UCSD-AML1 (cell line): Measurements from ENCODE around the gene VASP.
A peak's percentile ranks its signal among the peaks of the same experiment; 100 is the strongest.
"Not testable (repeated sequence)": the region's sequence is repeated elsewhere in the genome, so short reads cannot be mapped to it uniquely, and the experiment has no call there.

Experiments used
- DNase-seq: peaks from one replicate; lab custom pipeline; 2025; ENCODE audit not compliant: unreplicated experiment; lab: John Stamatoyannopoulos, UW

VASP gene

DNA sequence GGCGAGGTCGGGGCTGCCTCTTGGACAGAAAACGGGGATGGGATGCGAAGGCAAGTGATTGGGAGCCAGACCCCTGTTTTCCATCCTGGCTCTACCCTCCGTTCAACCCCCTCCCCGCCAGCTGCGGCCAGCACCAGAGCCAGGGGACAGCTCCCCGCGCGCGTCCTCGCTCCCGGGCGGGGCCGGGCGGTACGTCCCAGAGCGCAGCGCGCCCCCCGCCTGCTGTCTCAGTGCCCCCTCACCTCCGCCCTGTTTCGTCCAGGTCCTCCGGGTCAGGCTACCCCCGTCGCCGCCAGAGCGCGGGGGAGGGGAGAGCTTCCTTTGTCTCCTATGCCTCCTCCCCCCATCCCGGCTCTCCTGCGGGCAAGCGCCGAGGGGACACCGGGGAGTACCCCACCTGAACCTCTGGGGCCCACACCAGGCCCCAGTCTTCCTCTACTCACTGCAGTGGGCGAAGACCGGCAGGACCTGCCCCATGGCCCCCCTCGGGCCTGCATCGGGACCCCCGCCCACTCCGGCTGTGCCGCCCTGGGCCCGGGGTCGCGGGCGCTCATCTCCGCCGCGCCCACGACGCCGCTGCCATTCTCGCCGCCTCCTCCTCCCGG lies 10.8 kb upstream of the VASP start:
- DNase-seq, result peak; percentile 59

DNA sequence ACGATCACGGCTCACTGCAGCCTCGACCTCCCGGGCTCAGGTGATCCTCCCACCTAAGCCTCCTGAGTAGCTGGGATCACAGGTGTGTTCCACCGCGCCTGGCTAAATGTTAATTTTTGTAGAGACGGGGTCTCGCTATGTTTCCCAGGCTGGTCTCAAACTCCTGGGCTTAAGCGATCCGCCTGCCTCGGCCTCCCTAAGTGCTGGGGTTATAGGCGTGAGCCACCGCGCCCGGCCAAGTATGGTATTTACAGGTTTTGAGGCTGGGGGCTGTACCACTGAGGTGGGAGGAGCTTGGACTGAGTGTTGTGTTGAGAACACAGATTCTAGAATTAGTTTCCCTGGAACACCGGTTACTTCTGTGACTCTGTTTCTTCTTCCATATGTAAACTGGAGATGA lies 9.5 kb upstream of the VASP start:
- no peak for DNase-seq

DNA sequence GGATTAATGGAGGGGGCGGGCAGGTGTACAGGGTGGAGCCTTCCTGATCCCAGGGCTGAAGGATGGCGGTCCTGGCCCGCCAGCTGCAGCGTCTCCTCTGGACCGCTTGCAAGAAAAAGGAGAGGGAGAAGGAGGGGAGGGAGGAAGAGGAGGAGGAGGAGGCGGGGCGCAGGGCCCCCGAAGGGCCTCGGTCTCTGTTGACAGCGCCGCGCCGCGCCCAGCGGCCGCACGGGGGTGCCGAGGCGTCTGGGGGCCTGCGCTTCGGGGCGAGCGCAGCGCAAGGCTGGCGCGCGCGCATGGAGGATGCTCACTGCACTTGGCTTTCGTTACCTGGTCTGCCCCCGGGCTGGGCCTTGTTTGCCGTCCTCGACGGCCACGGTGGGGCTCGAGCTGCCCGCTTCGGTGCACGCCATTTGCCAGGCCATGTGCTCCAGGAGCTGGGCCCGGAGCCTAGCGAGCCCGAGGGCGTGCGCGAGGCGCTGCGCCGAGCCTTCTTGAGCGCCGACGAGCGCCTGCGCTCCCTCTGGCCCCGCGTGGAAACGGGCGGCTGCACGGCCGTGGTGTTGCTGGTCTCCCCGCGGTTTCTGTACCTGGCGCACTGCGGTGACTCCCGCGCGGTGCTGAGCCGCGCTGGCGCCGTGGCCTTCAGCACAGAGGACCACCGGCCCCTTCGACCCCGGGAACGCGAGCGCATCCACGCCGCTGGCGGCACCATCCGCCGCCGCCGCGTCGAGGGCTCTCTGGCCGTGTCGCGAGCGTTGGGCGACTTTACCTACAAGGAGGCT lies 8.7 kb upstream of the VASP start, which contains the start of gene PPM1N:
Gene PPM1N, plus strand, starts transcription at position 33 of the 785 bp plus-strand sequence. Its CDS starts 30 bp downstream, at position 63.
- no peak for DNase-seq

DNA sequence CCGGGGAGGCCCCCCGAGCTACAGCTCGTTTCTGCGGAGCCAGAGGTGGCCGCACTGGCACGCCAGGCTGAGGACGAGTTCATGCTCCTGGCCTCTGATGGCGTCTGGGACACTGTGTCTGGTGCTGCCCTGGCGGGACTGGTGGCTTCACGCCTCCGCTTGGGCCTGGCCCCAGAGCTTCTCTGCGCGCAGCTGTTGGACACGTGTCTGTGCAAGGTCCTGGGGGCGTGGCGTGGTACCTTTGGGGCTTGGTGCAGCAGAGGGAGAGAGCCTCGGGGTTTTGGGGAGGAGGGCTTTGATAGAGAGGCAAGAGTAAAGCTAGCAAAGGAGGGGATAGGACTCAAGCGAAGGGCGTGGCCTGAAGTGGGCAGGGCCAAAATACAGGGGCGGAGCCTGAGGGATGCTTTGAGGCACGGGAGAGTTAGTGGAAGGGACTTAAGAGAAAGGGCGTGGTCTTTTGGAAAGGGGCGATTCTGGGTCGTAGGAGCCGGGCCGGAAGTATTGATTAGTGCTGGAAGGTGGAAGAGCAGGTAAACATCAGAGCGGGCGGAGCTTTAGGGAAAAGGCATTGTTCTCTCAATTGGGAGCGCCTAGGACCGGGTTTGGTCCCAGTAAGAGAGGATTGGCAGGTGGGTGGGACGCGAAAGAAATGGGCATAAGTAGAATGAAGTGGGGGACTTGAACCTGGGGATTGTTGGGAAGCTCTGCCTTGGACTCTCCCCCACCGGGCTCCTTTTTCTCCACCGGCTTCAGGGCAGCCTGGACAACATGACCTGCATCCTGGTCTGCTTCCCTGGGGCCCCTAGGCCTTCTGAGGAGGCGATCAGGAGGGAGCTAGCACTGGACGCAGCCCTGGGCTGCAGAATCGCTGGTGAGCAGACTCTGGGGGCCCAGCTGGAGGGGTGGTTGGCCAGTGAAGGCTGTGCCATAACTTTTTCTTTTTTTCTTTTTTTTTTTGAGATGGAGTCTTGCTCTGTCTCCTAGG lies 7.8 kb upstream of the VASP start:
- DNase-seq, result peak; percentile 21

DNA sequence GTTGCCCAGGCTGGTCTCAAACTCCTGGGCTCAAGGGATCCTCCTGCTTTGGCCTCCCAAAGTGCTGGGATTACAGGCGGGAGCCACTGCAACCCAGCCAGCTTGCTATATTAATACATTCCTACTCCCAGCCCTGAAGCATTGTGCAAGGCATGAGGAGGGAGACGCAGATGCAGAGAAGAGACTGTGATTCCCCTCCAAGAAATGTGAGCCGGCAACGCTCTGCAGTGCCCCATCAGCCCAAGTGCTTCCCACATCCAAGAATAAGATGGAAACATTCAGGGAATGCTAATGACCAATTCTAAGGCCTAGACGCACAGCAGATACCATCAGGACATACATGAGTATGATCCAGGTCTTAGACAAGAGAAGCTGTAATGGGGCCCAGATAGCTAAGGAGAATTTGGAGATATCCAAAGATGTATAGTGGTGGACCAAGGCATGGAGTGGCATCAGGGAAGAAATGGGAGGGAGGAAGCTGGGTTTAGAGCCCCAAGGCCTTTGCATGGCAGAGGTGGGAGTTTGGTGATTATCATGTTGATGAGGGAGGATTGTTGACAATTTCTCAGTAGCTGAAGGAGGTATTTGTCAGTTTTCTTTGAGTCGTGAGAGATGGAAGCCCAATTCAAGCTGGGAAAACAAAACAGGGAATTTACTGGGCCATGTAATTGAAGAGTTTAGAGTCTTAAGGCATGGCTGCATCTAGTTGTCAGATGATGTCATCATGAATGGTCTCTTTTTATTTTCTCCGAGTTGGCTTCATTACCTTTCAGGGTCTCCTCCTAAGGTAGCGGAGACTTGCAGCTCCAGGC lies 6.2 kb upstream of the VASP start:
- DNase-seq, result no peak

DNA sequence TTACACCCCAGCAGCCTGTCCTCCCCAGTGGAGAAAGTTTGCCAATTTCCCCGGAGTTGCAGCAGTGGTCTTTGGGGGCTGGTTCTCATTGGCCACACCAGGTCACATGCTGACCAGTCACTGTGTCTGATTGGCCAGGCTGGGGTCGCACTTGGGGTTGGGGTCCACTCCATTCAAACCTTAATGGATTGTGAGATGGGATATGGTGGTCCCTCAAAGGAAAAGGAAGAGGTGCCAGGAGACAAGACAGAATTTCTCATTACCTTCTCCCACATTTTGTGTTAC lies 5.6 kb upstream of the VASP start:
- no peak for DNase-seq

DNA sequence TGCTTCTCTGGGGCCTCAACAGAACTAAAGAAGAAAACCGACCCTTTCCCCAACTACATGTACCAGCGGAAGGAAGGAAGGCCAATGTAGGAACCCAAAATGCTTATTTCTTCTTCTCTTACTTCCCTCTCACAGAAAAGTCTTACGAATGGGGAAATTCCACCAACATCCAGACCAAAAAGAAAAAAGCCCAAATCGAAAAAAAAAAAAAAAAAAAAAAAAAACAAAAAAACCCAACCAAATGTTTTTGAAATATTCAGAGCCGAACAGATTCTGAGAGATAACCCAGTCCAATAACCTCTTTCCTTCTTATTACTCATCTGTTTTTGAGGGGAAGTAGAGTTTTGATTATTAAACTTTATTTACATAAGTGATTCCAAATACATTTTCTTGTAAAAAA lies 5.2 kb upstream of the VASP start:
- no peak for DNase-seq

DNA sequence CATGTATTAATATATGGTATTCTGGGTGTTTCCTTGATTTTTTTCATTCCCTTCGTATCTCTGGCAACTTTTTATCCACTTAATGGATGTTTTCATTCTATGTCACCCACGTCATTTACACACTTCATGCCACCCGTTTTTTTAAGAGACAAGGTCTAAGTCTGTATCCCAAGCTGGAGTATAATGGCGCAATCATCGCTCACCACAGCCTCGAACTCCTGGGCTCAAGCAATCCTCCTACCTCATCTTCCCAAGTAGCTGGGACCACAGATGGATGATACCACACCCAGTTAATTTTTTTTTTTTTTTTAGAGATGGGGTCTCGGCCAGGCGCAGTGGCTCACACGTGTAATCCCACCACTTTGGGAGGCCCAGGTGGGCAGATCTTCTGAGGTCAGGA lies 3.4 kb upstream of the VASP start:
- DNase-seq, result no peak

DNA sequence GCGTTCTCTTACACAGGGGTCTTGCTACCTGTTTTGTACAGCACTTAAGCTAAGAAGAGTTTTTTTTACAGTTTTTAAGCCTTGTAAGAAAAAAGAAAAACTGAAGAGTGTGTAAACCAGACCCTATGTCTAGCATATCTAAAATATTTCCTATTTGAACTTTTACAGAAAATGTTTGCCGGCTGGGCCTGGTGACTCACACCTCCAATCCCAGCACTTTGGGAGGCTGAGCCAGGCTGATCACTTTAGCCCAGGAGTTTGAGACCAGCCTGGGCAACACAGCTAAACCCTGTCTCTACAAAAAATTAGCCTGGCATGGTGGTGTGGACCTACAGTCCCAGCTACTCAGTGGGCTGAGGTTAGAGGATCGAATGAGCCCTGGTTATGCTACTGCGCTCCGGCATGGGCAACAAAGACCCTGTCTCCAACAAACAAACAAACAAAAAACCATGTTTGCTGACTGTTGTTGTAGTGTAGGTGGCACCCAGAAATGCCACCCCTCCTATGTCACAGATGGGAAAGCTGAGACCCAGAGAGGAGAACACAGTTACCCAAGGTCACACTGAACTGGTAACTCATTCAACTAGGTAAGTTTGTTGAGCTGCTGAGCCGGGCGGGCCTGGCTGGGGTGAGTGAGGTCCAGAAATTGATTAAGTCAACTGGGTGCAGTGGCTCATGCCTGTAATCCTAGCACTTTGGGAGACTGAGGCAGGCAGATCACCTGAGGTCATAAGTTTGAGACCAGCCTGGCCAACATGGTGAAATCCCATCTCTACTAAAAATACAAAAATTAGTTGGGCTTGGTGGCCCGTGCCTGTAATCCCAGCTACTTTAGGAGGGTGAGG lies 1.9 kb upstream of the VASP start:
- DNase-seq, result no peak

DNA sequence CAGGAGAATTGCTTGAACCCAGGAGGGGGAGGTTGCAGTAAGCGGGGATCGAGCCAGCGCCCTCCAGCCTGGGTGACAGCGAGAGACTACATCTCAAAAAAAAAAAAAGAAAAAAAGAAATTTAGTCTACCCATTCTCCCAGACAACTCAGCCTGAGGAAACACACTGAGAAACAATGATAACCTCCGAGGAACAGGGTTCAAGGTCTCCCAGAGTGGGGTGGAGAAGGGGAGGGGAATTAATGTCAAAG lies 1.4 kb upstream of the VASP start:
- no peak for DNase-seq

DNA sequence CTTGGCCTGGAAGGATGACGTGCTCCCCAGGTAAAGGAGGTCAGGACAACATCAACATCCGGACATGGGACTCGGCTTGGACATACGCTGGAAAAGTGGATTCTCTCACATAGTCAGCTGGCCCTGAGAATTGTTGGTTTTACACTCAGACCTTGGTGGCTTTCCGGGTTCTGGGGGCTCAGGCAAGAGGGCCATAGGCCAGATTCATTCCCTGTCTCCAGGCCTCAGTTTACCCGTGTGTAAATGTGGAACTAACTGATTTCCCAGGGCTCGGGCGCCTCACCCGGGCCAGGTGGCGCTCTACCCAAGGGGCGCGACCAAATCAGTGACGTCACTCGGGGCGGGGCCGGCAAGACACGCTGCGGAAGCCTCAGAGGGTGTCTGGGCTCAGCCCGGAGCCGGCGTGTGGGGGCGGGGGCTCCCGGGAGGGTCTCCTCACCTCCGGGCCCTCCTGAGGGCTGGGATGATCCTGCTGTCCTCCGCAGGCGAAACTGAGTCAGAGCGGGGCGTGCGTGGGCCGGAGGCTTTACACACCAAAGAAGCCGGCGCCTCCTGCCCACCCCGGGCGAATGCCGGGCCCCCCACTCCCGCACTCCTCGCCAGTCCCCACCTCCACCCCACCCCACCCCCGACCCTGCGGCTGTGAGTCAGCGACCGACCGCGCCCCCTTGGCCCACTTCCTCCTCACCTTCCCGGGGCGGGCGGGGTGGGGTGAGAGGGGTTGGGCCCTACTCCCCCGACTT lies 862 bp upstream of the VASP start:
- peak; percentile 94 for DNase-seq

DNA sequence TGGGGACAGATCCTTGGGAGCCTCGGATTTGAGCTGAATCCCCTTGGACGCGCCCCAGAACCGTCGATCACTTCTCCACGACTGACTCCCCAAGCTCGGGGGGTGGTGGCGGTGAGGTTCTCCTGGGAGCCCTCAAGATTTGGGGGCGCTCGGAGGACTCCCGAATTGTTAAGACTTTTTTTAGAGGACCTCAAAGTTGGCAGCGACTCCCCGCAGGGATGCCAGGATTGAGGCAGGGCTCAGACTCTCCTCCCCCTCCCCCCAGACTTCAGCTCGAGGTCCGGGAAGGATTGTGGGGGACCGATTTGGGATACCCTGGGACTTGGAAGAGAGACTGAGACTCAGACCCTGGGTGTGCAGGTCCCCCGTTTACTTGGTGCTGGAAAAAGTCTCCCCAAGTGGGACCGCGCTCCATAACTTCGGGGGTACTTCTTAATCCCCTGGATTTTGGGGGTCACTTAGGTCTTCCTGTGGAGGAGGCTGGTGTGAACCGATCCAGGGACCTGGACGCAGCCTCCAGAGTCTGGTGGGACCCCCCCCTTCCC lies 665 bp downstream of the VASP start:
- DNase-seq, result no peak

DNA sequence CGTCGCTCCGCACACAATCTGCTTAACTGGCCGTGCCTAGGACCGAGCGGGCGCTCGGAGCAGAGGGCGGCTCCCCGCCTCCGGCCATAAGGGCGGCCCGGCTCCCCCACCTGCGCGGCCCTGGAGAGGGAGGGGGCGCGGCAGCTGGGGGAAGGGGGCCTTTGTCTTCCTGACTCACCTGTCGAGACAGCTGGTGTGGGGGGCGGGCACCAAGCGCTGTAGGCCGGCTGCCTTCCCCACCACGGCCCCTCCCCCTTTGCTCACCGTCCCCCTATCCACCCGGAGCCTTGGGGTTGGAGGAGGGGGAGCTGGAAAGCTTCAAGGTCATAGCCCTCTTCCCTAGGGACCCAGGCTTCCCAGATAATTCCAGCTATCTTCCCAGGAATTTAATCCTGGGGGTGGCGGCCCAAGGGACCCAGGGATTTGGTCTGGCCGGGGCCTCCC lies 1.2 kb downstream of the VASP start:
- DNase-seq, result peak; percentile 50

DNA sequence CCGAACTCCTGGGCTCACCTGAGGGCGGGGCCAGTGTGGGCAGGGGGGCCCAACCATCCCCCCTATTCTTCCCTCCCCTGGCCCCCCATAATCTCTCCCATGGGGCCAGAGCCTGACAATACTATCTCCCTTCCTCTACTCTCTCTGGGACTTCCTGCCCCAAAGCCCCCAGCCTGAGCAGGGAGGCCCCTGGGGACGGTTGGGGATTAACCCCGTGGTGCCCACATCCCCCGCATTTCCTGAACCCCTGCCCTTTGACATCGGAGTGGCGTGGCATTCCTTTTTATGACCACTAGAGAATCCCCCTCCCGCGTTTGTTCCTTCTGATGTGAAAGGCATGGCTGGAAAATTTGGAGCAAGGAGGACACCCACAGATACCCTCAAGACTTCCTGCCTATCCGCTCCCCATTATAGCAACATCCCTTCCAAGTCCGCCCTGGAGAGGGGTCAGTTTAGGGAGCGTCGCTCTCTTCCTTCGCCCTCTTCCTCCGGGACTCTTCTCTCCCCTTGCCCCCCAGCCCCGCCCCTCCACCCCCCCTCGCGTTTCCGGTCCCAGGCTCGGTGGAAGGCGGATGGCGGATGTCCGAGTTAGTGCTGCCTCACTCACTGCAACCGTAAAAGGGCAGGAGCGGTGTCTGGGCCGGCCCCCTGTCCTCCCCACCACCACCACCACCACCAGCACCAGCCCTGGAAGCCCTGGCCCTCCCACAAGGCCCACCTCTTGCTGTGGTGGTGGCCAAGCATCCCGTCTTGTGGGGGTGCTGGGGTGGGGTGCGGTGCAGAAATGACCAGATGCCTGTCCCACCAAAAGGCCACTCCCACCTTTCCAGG lies 1.8 kb downstream of the VASP start:
- DNase-seq, result peak; percentile 88

DNA sequence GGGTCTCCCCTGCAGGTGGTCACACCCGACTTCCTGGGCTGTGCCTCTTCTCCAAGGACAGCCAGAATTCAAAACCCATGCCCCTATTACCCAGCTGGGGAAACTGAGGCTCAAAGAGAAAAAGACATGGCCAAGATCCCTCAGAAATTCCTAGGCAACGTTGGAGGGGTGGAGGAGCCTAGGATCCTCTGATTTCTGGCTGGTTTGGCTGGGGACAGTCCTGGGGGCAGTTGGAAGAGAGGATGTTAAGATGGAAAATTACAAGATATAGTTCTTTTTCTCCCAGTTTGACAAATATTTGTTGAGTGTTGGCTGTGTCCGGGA lies 2.4 kb downstream of the VASP start:
- DNase-seq, result no peak

DNA sequence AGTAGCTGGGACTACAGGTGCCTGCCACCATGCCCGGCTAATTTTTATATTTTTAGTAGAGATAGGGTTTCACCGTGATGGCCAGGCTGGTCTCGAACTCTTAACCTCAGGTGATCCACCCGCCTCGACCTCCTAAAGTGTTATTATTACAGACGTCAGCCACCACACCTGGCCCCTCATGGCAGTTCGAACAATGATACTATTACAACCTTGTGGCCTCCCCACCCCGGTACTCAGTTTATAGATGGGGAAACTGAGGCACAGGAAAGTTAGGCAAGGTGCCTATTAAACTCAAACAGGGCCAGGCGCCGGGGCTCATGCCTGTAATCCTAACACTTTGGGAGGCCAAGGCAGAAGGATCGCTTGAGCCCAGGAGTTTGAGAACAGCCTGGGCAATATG lies 3.1 kb downstream of the VASP start:
- not testable (repeated sequence) for DNase-seq

DNA sequence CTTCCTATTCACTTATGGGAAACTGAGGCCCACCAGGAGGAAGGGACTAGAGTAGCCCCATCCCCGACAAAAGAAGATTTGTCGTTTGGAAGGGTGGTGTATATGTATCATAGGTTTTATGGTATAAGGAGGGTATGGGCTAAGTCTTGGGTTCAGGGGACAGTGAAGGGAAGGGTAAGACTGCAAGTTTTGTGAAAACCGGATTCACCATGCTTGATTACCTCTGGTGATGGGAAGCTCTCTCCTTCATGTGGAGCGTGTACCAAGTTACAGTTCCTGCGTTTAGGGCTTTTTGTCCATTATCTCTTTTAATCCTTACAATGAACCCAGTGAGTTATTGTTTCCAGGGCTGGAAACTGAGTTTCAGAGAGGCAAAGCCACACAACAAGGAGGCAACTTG lies 3.8 kb downstream of the VASP start:
- DNase-seq, result no peak

DNA sequence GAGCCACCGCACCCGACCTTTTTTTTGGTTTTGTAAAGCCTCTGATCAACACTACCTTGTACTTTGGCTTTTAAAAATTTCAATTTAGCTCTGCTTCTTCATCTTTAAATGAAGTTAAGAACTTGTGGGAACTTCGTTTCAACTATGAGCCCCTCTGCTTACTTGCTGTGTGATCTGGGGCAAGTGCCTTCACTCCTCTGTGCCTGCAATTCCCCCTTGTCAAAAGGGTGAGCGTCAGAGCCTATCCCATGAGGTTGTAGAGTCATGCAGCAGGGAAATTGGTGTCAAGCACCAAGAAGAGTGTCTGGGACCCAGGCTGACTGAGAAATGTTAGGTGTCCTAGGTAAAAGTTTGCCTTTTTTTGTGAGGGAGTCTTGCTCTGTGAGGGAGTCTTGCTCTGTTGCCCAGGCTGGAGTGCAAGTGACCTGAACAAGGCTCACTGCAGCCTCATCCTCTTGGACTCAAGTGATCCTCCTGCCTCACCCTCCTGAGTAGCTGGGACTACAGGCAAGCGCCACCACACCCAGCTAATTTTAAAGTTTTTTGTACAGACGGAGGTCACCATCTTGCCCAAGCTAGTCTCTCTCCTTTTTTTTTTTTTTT lies 5.7 kb downstream of the VASP start:
- no peak for DNase-seq
